ENCODE measurements around the gene ALDH1A1. TPM values are rescaled to one million over a fixed set of nuclear protein-coding genes. Genes with fewer than 3 reads are reported as not detected.

The ALDH1A1 gene
- polyA plus RNA-seq, 1 donor (not counting 4 experiments of a cell fraction or from before 2014, with no cell fraction given): 0.08 TPM

GRCh38 chr9:72931897-72932296 lies 21.0 kb downstream of the ALDH1A1 start:
- H2AFZ ChIP-seq (ENCODE audit: control insufficient read depth, low read length): no peak overlapping the region
- no peaks in the 10 kb centered on the region for H3K27me3 ChIP-seq (ENCODE audit: control insufficient read depth, extremely low read depth, insufficient read depth, low read length)
- DNase-seq (ENCODE audit: low read depth, low spot score) (no peak), FAIRE-seq (no peak)
- no peaks in the 10 kb centered on the region for H3K79me2 ChIP-seq (ENCODE audit: control insufficient read depth, insufficient read depth, low read length)
- H3K27ac ChIP-seq (ENCODE audit: control insufficient read depth, insufficient read depth, low read length): no peak overlapping the region
- H3K4me3 ChIP-seq (ENCODE audit: control insufficient read depth in 2 of 3, extremely low read depth in 1 of 3, insufficient read depth in 2 of 3, low read depth in 1 of 3, low read length in 3 of 3): no peak overlapping the region
- H3K4me2 ChIP-seq (ENCODE audit: control insufficient read depth, extremely low read depth, insufficient read depth, low read depth, low read length): no peak overlapping the region
- H4K20me1 ChIP-seq (ENCODE audit: control insufficient read depth, extremely low read depth, insufficient read depth, low read length): no peaks in the 10 kb centered on the region
- no peak for TF ChIP-seq CTCF (optimal IDR thresholded peaks at IDR 0.05 in 1 of 3, IDR thresholded peaks at IDR 0.05 in 1 of 3, conservative IDR thresholded peaks at IDR 0.05 in 1 of 3; ENCODE audit: extremely low read depth in 1 of 3, insufficient read depth in 2 of 3, low read length in 3 of 3)
- TF ChIP-seq EZH2 (IDR thresholded peaks at IDR 0.05; ENCODE audit: low read length): no peak
- H3K4me1 ChIP-seq (ENCODE audit: control insufficient read depth, extremely low read depth, insufficient read depth, low read length): no peaks in the 10 kb centered on the region
- no peak overlapping the region for H3K9ac ChIP-seq (ENCODE audit: control insufficient read depth, extremely low read depth, insufficient read depth, low read length)
- H3K36me3 ChIP-seq (ENCODE audit: control insufficient read depth in 2 of 2, extremely low read depth in 1 of 2, insufficient read depth in 2 of 2, low read length in 2 of 2): no peaks in the 10 kb centered on the region
- H3K9me3 ChIP-seq (ENCODE audit: control insufficient read depth, low read depth, low read length): no peaks in the 10 kb centered on the region
- no peaks in the 10 kb centered on the region for H3K9me1 ChIP-seq (ENCODE audit: control insufficient read depth, extremely low read depth, insufficient read depth, low read length)
- dilution Hi-C loops (cut with MboI; ENCODE audit: extremely low pct_ligation_motif_present, low sequenced_read_pairs): no loop called here

GRCh38 chr9:72931437-72931836 lies 21.4 kb downstream of the ALDH1A1 start:
- Histone ChIP-seq H2AFZ (ENCODE audit: control insufficient read depth, low read length) (no peak overlapping the region), H3K36me3 (ENCODE audit: control insufficient read depth in 2 of 2, extremely low read depth in 1 of 2, insufficient read depth in 2 of 2, low read length in 2 of 2) (no peaks in the 10 kb centered on the region), H3K79me2 (ENCODE audit: control insufficient read depth, insufficient read depth, low read length) (no peaks in the 10 kb centered on the region), H3K9ac (ENCODE audit: control insufficient read depth, extremely low read depth, insufficient read depth, low read length) (no peak overlapping the region), H3K27me3 (ENCODE audit: control insufficient read depth, extremely low read depth, insufficient read depth, low read length) (no peaks in the 10 kb centered on the region), H3K9me3 (ENCODE audit: control insufficient read depth, low read depth, low read length) (no peaks in the 10 kb centered on the region), H3K9me1 (ENCODE audit: control insufficient read depth, extremely low read depth, insufficient read depth, low read length) (no peaks in the 10 kb centered on the region), H3K4me2 (ENCODE audit: control insufficient read depth, extremely low read depth, insufficient read depth, low read depth, low read length) (no peak overlapping the region), H3K4me1 (ENCODE audit: control insufficient read depth, extremely low read depth, insufficient read depth, low read length) (no peaks in the 10 kb centered on the region), H4K20me1 (ENCODE audit: control insufficient read depth, extremely low read depth, insufficient read depth, low read length) (no peaks in the 10 kb centered on the region), H3K4me3 (ENCODE audit: control insufficient read depth in 2 of 3, extremely low read depth in 1 of 3, insufficient read depth in 2 of 3, low read depth in 1 of 3, low read length in 3 of 3) (no peak overlapping the region), H3K27ac (ENCODE audit: control insufficient read depth, insufficient read depth, low read length) (no peak overlapping the region)
- FAIRE-seq: no peak
- dilution Hi-C loops (cut with MboI; ENCODE audit: extremely low pct_ligation_motif_present, low sequenced_read_pairs): no loop called here
- no peak for DNase-seq (ENCODE audit: low read depth, low spot score)
- TF ChIP-seq CTCF (optimal IDR thresholded peaks at IDR 0.05 in 1 of 3, IDR thresholded peaks at IDR 0.05 in 1 of 3, conservative IDR thresholded peaks at IDR 0.05 in 1 of 3; ENCODE audit: extremely low read depth in 1 of 3, insufficient read depth in 2 of 3, low read length in 3 of 3) (no peak), EZH2 (IDR thresholded peaks at IDR 0.05; ENCODE audit: low read length) (no peak)
